Epithelial cell of esophagus (primary cell): ENCODE results near the gene MEAF6.

Source experiments
- DNase-seq: peaks from one replicate; pipeline ENCODE4 v3.0.0; 2010; ENCODE audit warnings: low read depth
- H3K4me3 ChIP-seq: 2 replicates; pipeline ENCODE4 v1.5.1; 2011; ENCODE audit warnings: mild to moderate bottlenecking, low read length, control low read depth
- TF ChIP-seq, protein P1 (sequence below): IDR thresholded peaks from 2 replicates; pipeline ENCODE4 v1.5.1; 2011; ENCODE audit warnings: low read depth, mild to moderate bottlenecking, low read length, control low read depth, inconsistent platforms; ENCODE audit not compliant: insufficient read depth; ENCODE audit errors: missing control alignments

The MEAF6 gene

DNA sequence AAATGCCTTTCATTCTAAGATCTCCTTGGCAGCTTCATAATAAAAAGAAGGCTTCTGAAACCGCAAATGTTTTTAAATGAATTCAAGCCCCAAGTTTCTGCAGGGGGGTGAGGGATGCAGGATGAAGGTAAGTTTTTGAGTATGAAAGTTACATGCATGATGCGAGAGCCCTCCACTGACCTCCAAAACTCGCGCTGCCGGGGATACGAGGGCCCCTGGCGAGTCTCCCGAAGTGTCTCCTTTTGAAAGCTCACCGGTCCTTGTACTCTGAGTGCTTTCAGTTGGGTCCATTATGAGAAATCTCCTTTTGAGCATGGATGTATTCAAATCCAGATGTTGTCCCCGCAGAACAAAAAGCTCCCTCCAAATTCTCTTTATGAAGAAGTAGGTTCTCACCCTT is 59.0 kb downstream of the MEAF6 start:
- H3K4me3 ChIP-seq = no peak overlapping the region
- TF ChIP-seq, protein P1, sequence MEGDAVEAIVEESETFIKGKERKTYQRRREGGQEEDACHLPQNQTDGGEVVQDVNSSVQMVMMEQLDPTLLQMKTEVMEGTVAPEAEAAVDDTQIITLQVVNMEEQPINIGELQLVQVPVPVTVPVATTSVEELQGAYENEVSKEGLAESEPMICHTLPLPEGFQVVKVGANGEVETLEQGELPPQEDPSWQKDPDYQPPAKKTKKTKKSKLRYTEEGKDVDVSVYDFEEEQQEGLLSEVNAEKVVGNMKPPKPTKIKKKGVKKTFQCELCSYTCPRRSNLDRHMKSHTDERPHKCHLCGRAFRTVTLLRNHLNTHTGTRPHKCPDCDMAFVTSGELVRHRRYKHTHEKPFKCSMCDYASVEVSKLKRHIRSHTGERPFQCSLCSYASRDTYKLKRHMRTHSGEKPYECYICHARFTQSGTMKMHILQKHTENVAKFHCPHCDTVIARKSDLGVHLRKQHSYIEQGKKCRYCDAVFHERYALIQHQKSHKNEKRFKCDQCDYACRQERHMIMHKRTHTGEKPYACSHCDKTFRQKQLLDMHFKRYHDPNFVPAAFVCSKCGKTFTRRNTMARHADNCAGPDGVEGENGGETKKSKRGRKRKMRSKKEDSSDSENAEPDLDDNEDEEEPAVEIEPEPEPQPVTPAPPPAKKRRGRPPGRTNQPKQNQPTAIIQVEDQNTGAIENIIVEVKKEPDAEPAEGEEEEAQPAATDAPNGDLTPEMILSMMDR = no peak
- DNase-seq = no peak

DNA sequence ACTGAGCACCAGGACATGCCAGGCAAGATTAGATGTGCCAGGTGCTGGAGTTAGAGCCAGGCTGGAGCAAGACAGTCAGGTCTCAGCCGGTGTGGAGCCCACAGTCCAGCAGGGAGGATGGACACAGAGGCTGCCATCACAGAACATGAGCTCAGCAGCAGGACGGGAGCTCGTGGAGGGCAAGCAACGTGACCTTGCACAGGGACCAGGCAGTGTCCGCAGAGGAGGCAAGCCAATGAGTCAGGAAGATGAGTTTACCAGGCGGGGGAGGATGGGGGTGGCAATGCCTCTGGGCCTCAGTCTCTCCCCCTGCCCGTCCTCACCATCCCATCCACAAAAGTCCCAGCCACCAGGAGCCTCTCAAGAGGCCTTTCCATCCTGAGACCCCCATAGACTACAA is 60.9 kb downstream of the MEAF6 start:
- H3K4me3 ChIP-seq = no peak overlapping the region
- no peak for DNase-seq
- TF ChIP-seq, protein P1 = no peak

DNA sequence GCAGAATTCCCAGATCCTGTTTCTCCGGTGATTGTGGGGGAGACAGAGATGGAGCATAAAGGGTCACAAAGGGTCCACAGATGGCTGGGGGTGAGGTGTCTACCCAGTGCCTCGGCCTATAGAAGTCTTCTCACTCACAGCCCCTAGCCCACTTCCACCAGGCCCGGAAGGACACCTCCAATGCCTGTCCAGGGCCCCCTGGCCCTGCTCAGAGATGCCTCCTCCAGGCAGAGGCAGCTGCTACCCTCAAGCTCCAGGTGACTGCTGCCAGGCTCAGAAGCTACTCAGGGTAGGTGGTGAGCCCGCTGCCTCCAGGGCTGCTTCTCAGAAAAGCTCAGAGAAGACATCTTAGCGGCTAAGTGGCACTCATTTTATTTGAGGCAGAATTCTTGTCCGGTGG is 62.1 kb downstream of the MEAF6 start:
- H3K4me3 ChIP-seq = no peak overlapping the region
- TF ChIP-seq, protein P1 = no peak
- DNase-seq = no peak

DNA sequence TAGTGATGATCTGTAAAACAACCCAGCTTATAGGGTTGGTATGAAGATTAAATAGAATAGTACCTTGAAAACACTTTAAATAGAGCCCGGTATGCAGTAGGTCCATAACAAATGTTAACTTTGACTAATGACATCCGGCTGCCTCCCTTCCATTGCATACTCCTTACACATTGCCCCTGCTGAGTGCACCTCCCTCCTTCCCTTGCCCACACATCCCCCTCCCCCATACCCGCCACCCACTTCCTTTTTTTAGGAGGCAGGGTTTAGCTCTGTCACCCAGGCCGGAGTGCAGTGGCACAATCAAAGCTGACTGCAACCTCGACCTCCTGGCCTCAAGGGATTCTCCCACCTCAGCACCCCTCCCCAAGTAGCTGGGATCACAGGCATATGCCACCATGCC is 64.6 kb downstream of the MEAF6 start:
- TF ChIP-seq, protein P1 = no peak
- no peak overlapping the region for H3K4me3 ChIP-seq
- no peak for DNase-seq

DNA sequence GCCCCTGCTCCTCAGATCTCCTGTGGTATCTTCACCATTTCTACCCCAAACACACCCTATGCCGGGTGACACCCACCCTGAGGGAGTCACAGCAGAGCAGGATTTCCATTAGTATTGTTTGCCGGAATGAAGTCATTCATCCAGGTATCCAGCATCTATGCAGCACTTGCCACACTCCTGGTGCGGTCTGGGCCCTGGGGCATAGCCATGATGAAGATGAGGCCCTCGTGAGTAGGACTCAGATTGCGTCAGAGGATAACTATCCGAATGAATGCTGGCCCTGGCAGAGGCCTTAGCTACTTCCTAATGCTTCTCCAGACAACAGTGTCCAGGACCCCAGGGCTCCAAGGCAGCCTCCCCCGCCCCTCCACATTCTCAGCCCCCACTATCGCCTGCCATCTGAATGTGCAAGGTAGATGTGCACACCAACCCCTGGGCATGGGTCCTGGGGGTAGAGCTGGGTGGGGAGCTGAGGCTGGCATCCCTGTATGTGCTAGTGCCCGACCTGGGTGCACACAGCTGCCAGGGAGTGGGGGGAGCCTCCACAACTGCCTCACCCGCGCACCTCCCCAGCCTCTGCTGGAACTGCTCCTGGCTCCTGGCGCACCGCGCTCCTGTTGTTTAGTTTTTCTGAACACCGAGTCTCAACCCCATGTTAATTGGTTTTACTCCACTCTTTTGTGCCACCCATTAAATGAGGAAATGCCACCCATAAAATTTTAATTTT is 65.7 kb downstream of the MEAF6 start:
- TF ChIP-seq, protein P1 = no peak
- H3K4me3 ChIP-seq = no peak overlapping the region
- peak; percentile 99 for DNase-seq

DNA sequence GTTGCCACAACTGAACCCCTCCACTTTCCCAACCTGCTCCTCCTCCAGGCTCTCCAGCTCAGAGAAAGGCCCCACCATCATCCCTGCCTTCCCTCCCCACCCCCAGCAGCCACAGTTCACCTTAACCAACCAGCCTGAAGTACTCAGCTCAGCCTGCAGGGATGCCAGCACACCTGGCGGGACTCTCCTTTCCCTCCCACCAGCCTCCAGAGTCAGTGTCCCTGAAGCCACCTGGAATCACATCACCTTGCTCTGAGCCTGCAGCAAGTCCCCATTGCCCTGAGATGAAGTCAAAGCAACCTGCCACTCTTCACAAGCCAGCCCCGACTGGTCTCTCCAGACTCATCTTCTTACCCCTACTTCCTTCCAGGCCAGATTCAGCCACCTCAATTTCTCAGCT is 66.4 kb downstream of the MEAF6 start:
- TF ChIP-seq, protein P1 = peak; percentile 35
- DNase-seq = no peak
- H3K4me3 ChIP-seq = no peak overlapping the region

DNA sequence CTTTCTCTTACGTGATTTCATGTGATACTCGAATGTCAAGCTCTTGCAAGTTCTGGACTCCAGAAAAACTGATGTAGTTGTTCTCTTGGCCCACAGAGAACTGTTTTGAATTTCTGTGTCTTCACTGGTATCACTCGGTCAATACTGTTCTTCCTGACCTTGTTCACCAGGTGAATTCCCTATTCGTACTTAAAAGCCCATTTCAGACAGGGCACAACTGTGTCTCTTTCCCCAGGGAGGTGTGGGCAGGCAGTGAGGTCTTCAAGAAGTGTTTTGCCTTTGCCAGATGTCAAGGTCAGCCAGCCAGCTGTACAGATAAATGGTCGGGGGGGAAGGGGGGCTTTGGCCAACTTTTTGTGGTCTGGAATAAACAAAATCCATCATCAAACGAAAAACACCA is 67.7 kb downstream of the MEAF6 start:
- no peak for DNase-seq
- TF ChIP-seq, protein P1 = no peak
- H3K4me3 ChIP-seq = no peak overlapping the region
